ENCODE results near the gene MDM1. TPM values are rescaled to one million over a fixed set of nuclear protein-coding genes. Genes with fewer than 3 reads are reported as not detected.

The MDM1 gene
- total RNA-seq, 4 donors from 2014 or later, result 5.9 to 9.3 (median 7.6) TPM

DNA sequence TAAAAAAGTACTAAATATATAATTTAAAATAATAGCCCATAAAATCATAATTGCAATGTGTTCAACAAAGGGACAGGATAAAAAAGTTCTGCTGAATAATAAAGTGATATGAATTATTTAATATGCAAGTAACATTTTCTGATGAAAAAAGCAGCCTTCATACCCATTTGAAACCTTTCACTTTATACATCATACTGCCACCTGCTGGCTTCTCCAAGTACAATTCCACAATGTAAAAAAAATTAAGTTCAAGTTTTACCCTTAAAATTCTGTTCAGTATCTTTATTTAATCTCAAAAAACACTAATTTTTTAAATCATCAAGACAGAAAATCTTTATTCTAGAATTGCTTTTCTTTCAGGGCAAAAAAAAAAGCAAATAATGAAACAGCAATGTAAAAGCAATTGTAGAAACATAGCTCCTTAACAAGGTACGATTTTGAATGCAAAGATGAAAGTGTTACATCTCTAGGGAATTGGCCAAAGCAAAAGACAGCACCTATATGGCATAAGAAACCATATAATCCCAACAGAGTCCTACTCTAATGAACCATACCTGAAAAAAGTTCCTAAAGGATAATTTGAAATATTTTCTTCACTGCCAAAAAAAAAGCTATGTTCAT lies 15.0 kb downstream of the MDM1 start:
- intact Hi-C loops (cut with DNase I; ENCODE audit: low total_unique reads), result loop anchor here (10.0 kb wide), 1 partner anchor 982 kb away; no protein-coding TSS in a partner anchor
- no peak for DNase-seq (ENCODE audit: low spot score in 2 of 2)
- H3K4me3 ChIP-seq (ENCODE audit: low read depth, poor library complexity, severe bottlenecking), result no peak overlapping the region
- TF ChIP-seq, protein P1, sequence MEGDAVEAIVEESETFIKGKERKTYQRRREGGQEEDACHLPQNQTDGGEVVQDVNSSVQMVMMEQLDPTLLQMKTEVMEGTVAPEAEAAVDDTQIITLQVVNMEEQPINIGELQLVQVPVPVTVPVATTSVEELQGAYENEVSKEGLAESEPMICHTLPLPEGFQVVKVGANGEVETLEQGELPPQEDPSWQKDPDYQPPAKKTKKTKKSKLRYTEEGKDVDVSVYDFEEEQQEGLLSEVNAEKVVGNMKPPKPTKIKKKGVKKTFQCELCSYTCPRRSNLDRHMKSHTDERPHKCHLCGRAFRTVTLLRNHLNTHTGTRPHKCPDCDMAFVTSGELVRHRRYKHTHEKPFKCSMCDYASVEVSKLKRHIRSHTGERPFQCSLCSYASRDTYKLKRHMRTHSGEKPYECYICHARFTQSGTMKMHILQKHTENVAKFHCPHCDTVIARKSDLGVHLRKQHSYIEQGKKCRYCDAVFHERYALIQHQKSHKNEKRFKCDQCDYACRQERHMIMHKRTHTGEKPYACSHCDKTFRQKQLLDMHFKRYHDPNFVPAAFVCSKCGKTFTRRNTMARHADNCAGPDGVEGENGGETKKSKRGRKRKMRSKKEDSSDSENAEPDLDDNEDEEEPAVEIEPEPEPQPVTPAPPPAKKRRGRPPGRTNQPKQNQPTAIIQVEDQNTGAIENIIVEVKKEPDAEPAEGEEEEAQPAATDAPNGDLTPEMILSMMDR (IDR thresholded peaks at IDR 0.05), result no peak
- TF ChIP-seq POLR2A (IDR thresholded peaks at IDR 0.05), result no peak
- WGBS, 2 donors, result 90 to 94% methylated on average over 1 of the region's 1 CpG

DNA sequence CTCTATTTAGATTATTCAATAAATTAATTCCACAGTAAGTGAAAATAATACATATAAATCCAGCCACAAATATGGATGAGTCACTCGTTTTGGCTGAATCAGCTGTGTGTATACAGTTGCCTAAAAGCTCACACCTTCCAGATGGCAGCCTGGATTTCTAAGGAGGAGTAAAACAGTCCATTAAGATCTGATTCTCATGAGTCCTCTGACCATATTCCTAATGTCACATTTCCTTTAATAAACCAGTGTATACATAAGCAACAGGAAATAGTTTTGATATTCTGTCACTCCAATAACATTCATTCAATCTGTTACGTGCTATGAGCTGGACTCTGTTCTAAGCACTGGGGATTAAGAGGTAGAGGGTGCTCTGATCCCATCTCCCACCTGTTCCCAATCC lies 21.8 kb downstream of the MDM1 start:
- H3K4me3 ChIP-seq (ENCODE audit: low read depth, poor library complexity, severe bottlenecking), result no peak overlapping the region
- intact Hi-C loops (cut with DNase I; ENCODE audit: low total_unique reads), result loop anchor here (5.0 to 10.0 kb wide), 2 partner anchors 83 to 976 kb away; partner anchors contain the start of gene IL26
- 63 to 68% methylated on average over 2 of the region's 2 CpGs for WGBS, 2 donors
- DNase-seq (ENCODE audit: low spot score in 2 of 2), result no peak
- no peak for TF ChIP-seq POLR2A (IDR thresholded peaks at IDR 0.05)
- TF ChIP-seq, protein P1 (IDR thresholded peaks at IDR 0.05), result no peak

DNA sequence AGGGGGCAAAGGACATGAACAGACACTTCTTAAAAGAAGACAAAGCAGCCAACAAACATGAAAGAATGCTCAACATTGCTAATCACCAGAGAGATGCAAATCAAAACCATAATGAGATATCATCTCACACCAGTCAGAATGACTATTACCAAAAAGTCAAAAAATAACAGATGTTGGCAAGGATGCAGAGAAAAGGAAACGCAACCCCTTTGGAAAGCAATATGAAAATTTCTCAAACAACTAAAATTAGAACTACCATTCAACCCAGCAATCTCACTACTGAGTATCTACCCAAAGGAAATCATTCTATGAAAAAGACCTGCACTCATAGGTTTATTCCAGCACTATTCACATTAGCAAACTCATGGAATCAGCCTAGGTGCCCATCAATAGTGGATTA lies 25.6 kb downstream of the MDM1 start:
- no peak for DNase-seq (ENCODE audit: low spot score in 2 of 2)
- intact Hi-C loops (cut with DNase I; ENCODE audit: low total_unique reads), result no loop called here
- no peak overlapping the region for H3K4me3 ChIP-seq (ENCODE audit: low read depth, poor library complexity, severe bottlenecking)
- TF ChIP-seq, protein P1 (IDR thresholded peaks at IDR 0.05), result no peak
- no peak for TF ChIP-seq POLR2A (IDR thresholded peaks at IDR 0.05)
- 58 to 65% methylated on average over 1 of the region's 1 CpG for WGBS, 2 donors

DNA sequence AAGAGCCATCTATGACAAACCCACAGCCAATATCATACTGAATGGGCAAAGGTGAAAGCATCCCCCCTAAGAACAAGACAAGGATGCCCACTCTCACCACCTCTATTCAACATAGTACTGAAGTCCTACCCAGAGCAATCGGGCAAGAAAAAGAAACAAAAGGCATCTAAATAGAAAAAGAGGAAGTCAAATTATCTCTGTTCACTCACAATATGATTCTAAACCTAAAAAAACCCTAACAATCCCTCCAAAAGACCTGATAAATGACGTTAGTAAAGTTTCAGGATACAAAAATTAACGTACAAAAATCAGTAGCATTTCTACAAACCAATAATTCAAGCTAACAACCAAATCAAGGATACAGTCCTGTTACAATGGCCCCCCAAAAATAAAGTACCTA lies 26.9 kb downstream of the MDM1 start:
- TF ChIP-seq POLR2A (IDR thresholded peaks at IDR 0.05), result no peak
- TF ChIP-seq, protein P1 (IDR thresholded peaks at IDR 0.05), result no peak
- DNase-seq (ENCODE audit: low spot score in 2 of 2), result no peak
- intact Hi-C loops (cut with DNase I; ENCODE audit: low total_unique reads), result no loop called here
- 88 to 94% methylated on average over 3 of the region's 3 CpGs for WGBS, 2 donors
- H3K4me3 ChIP-seq (ENCODE audit: low read depth, poor library complexity, severe bottlenecking), result no peak overlapping the region

DNA sequence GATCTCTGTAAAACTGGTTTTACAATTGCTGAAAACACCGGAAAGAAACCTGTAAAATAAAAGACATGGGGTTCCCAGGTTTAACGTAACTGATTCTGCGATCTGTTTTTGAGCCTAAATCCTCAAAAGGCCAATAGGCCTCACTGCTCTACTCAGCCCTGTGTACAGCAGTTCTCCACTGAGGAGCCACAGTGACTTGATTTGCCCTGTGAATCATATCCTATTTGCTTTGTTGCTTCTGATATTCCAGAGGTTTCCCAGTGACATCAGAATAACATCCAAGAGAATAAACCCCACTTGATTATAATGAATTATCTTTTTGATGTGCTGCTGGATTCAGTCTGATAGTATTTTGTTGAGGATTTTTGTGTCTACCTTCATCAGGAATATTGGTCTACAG lies 27.5 kb downstream of the MDM1 start:
- intact Hi-C loops (cut with DNase I; ENCODE audit: low total_unique reads), result no loop called here

More for the DNA sequence above, 27.5 kb downstream of the MDM1 start:
- H3K4me3 ChIP-seq (ENCODE audit: low read depth, poor library complexity, severe bottlenecking), result no peak overlapping the region
- no peak for DNase-seq (ENCODE audit: low spot score in 2 of 2)
- no peak for TF ChIP-seq POLR2A (IDR thresholded peaks at IDR 0.05)
- TF ChIP-seq, protein P1 (IDR thresholded peaks at IDR 0.05), result no peak
- 95 to 96% methylated on average over 3 of the region's 3 CpGs for WGBS, 2 donors

All from lower leg skin (tissue), 4 donors.